Nephron (organoid): ENCODE data around the gene TCF12.

Experiments
- H3K27ac Mint-ChIP-seq, 3 experiments: 2 replicates each; pipeline ENCODE4 v1.8.0; 2020; ENCODE audit warnings: mixed read lengths in 3 of 3, mild to moderate bottlenecking in 2 of 3, moderate library complexity in 1 of 3
- H3K27me3 Mint-ChIP-seq: 2 replicates; pipeline ENCODE4 v1.8.0; 2021; ENCODE audit warnings: low read depth, mild to moderate bottlenecking, moderate library complexity, mixed read lengths
- H3K36me3 Mint-ChIP-seq: 2 replicates; pipeline ENCODE4 v1.8.0; 2020; ENCODE audit warnings: low read depth, mixed read lengths
- H3K4me1 Mint-ChIP-seq: 2 replicates; pipeline ENCODE4 v1.8.0; 2020; ENCODE audit warnings: mixed read lengths
- H3K4me3 Mint-ChIP-seq, 3 experiments: 2 replicates each; pipeline ENCODE4 v1.8.0; 2020; ENCODE audit warnings: mild to moderate bottlenecking in 3 of 3, mixed read lengths in 3 of 3, moderate library complexity in 2 of 3
- H3K9me3 Mint-ChIP-seq: 2 replicates; pipeline ENCODE4 v1.8.0; 2020; ENCODE audit warnings: mixed read lengths
- CTCF ChIP-seq, 3 experiments: fragments of 200-600 bp; sonication (generic); IDR thresholded peaks; one replicate each; pipeline ENCODE4 v1.5.0; 2021; ENCODE audit warnings: antibody characterized with exemption in 3 of 3; ENCODE audit not compliant: unreplicated experiment in 3 of 3

TCF12 gene

GRCh38 chr15:56906766-56907165, 11.7 kb upstream of the TCF12 start:
- no peaks in the 10 kb centered on the region for H3K27me3 Mint-ChIP-seq
- peaks cover 50% of the 10 kb centered on the region for H3K36me3 Mint-ChIP-seq
- no peak overlapping the region for H3K4me3 Mint-ChIP-seq
- peaks cover 7% of the 10 kb centered on the region for H3K9me3 Mint-ChIP-seq
- no peak for TF ChIP-seq CTCF (IDR thresholded peaks at IDR 0.05; ENCODE audit: unreplicated experiment in 3 of 3)
- no peaks in the 10 kb centered on the region for H3K4me1 Mint-ChIP-seq
- H3K27ac Mint-ChIP-seq: no peak overlapping the region

- peaks cover 2% of the 10 kb centered on the region for H3K9me3 Mint-ChIP-seq
- H3K36me3 Mint-ChIP-seq: peaks cover 56% of the 10 kb centered on the region
- H3K4me3 Mint-ChIP-seq: no peak overlapping the region
- no peaks in the 10 kb centered on the region for H3K27me3 Mint-ChIP-seq
- H3K27ac Mint-ChIP-seq: no peak overlapping the region
- no peak for TF ChIP-seq CTCF (IDR thresholded peaks at IDR 0.05; ENCODE audit: unreplicated experiment in 3 of 3)
- H3K4me1 Mint-ChIP-seq: peaks cover 7% of the 10 kb centered on the region
Observed at GRCh38 chr15:56910801-56911200, 7.6 kb upstream of the TCF12 start.

- TF ChIP-seq CTCF (IDR thresholded peaks at IDR 0.05; ENCODE audit: unreplicated experiment in 3 of 3): no peak
- Mint-ChIP-seq H3K4me1 (peaks cover 20% of the 10 kb centered on the region), H3K4me3 (peak overlapping the region in 1 of 3 experiments; percentile 21), H3K36me3 (peaks cover 63% of the 10 kb centered on the region), H3K9me3 (peaks cover 15% of the 10 kb centered on the region), H3K27me3 (no peaks in the 10 kb centered on the region), H3K27ac (peak overlapping the region; percentile 34 to 66 (median 53))
Observed at GRCh38 chr15:56913241-56913640, 5.2 kb upstream of the TCF12 start.

- peak overlapping the region in 1 of 3 experiments; percentile 21 for H3K4me3 Mint-ChIP-seq
- peak overlapping the region; percentile 34 to 66 (median 53) for H3K27ac Mint-ChIP-seq
- H3K4me1 Mint-ChIP-seq: peaks cover 20% of the 10 kb centered on the region
- H3K36me3 Mint-ChIP-seq: peaks cover 58% of the 10 kb centered on the region
- no peaks in the 10 kb centered on the region for H3K27me3 Mint-ChIP-seq
- peaks cover 15% of the 10 kb centered on the region for H3K9me3 Mint-ChIP-seq
- TF ChIP-seq CTCF (IDR thresholded peaks at IDR 0.05; ENCODE audit: unreplicated experiment in 3 of 3): no peak
Observed at GRCh38 chr15:56913670-56914069, 4.8 kb upstream of the TCF12 start.

- Mint-ChIP-seq H3K36me3 (peaks cover 58% of the 10 kb centered on the region), H3K27ac (no peak overlapping the region), H3K27me3 (no peaks in the 10 kb centered on the region), H3K4me1 (peaks cover 33% of the 10 kb centered on the region), H3K4me3 (peak overlapping the region; percentile 41 to 89 (median 66)), H3K9me3 (peaks cover 13% of the 10 kb centered on the region)
- no peak for TF ChIP-seq CTCF (IDR thresholded peaks at IDR 0.05; ENCODE audit: unreplicated experiment in 3 of 3)
Observed at GRCh38 chr15:56915888-56916287, 2.6 kb upstream of the TCF12 start.

GRCh38 chr15:56916825-56917477, 1.5 kb upstream of the TCF12 start:
- TF ChIP-seq CTCF (IDR thresholded peaks at IDR 0.05; ENCODE audit: unreplicated experiment in 3 of 3): no peak
- Mint-ChIP-seq H3K27me3 (no peaks in the 10 kb centered on the region), H3K4me3 (peak overlapping the region; percentile 84 to 89 (median 88)), H3K9me3 (peaks cover 13% of the 10 kb centered on the region), H3K27ac (peak overlapping the region; percentile 73 to 97 (median 85)), H3K4me1 (peaks cover 35% of the 10 kb centered on the region), H3K36me3 (peaks cover 58% of the 10 kb centered on the region)
